ENCODE results near the gene ASB15.

DNA sequence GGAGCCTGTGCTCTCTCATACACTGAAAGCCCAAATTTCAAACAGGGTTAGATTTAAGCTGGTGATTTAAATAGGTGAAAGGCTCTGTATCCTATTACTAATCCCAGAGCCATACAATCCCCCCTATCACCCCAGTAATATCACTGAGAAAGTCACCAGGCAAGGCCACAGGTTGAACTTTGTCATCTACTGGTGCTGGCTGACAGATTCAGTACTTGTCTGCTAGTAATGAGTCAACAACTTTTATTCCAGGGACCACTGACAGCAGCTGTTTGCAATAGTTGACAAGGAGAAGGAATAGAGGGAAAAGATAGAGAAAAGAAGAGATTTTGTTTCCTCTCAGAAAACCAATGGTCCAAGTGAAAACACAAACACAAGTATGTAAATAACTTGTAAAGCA, 10.4 kb downstream of the ASB15 start:
- no peak for TF ChIP-seq POLR2AphosphoS5 (IDR thresholded peaks at IDR 0.05)
- TF ChIP-seq, protein P1, sequence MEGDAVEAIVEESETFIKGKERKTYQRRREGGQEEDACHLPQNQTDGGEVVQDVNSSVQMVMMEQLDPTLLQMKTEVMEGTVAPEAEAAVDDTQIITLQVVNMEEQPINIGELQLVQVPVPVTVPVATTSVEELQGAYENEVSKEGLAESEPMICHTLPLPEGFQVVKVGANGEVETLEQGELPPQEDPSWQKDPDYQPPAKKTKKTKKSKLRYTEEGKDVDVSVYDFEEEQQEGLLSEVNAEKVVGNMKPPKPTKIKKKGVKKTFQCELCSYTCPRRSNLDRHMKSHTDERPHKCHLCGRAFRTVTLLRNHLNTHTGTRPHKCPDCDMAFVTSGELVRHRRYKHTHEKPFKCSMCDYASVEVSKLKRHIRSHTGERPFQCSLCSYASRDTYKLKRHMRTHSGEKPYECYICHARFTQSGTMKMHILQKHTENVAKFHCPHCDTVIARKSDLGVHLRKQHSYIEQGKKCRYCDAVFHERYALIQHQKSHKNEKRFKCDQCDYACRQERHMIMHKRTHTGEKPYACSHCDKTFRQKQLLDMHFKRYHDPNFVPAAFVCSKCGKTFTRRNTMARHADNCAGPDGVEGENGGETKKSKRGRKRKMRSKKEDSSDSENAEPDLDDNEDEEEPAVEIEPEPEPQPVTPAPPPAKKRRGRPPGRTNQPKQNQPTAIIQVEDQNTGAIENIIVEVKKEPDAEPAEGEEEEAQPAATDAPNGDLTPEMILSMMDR (IDR thresholded peaks at IDR 0.05), result no peak

All from stomach (tissue), 4 donors.